HG03025 (cell line): Measurements from ENCODE around the gene ECI1.

Source experiments
- ATAC-seq: cut with Tn5 transposase; IDR thresholded peaks from one replicate; pipeline ENCODE4 v1.9.1; 2021; ENCODE audit warnings: mild to moderate bottlenecking, moderate library complexity; ENCODE audit not compliant: unreplicated experiment, low FRiP score

ECI1 gene

GRCh38 chr16:2235695-2236336 lies 15.6 kb downstream of the ECI1 start:
- no peak for ATAC-seq

GRCh38 chr16:2235234-2235651 lies 16.1 kb downstream of the ECI1 start:
- no peak for ATAC-seq

GRCh38 chr16:2234813-2235170 lies 16.6 kb downstream of the ECI1 start:
- no peak for ATAC-seq

GRCh38 chr16:2233872-2234812 lies 17.2 kb downstream of the ECI1 start:
- ATAC-seq: no peak

- no peak for ATAC-seq
Observed at GRCh38 chr16:2233046-2233775, 18.2 kb downstream of the ECI1 start.

- no peak for ATAC-seq
Observed at GRCh38 chr16:2232094-2232990, 19.0 kb downstream of the ECI1 start.

GRCh38 chr16:2231016-2231931 lies 20.1 kb downstream of the ECI1 start:
- ATAC-seq: no peak

GRCh38 chr16:2230376-2230775 lies 21.0 kb downstream of the ECI1 start:
- ATAC-seq: no peak

GRCh38 chr16:2229632-2230250 lies 21.6 kb downstream of the ECI1 start:
- no peak for ATAC-seq

GRCh38 chr16:2229091-2229490 lies 22.3 kb downstream of the ECI1 start:
- ATAC-seq: no peak

GRCh38 chr16:2228161-2228824 lies 23.1 kb downstream of the ECI1 start:
- ATAC-seq: no peak

- no peak for ATAC-seq
Observed at GRCh38 chr16:2226918-2227317, 24.5 kb downstream of the ECI1 start.

- no peak for ATAC-seq
Observed at GRCh38 chr16:2226245-2226793, 25.1 kb downstream of the ECI1 start.

- peak; percentile 9 for ATAC-seq
Observed at GRCh38 chr16:2223942-2224486, 27.4 kb downstream of the ECI1 start.

- peak; percentile 87 for ATAC-seq
Observed at GRCh38 chr16:2223221-2223941, 28.0 kb downstream of the ECI1 start, which contains the start of gene E4F1. TSS of gene E4F1 (plus strand) at chr16:2223591. CDS start at chr16:2223614, 23 bp downstream.

GRCh38 chr16:2216330-2216729 lies 35.1 kb downstream of the ECI1 start:
- no peak for ATAC-seq

- peak; percentile 80 for ATAC-seq
Observed at GRCh38 chr16:2214719-2214968, 36.7 kb downstream of the ECI1 start, which contains the start of gene PGP. TSS of gene PGP (minus strand) at chr16:2214840. CDS start at chr16:2214777, 63 bp downstream.
